HEK293 (cell line): ENCODE results near the gene TTLL7.

Experiments
- CTCF ChIA-PET: fragments of 350-600 bp; formaldehyde crosslinking; extraction: SDS; loops from one replicate; lab custom pipeline; 2021; ENCODE audit warnings: antibody characterized with exemption; lab: Yijun Ruan, JAX
- POLR2A ChIA-PET: fragments of 300-600 bp; formaldehyde crosslinking; extraction: SDS; loops from one replicate; lab custom pipeline; 2020; ENCODE audit warnings: antibody characterized with exemption, inconsistent platforms; lab: Yijun Ruan, JAX
- H3K27ac ChIP-seq: fragments of 200-500 bp; sonication (Bioruptor generic); 2 replicates; pipeline ENCODE4 v1.5.1; 2014; ENCODE audit warnings: low read depth, low read length, control low read depth, inconsistent platforms; ENCODE audit errors: extremely low read depth
- H3K36me3 ChIP-seq, 2 experiments: fragments of 200-500 bp in 1 of 2; sonication (Bioruptor generic) in 1 of 2; 1 replicate in 1 of 2; 2 replicates in 1 of 2; pipeline ENCODE4 v1.5.1; 2014 to 2017; ENCODE audit warnings: inconsistent platforms in 2 of 2, low read length in 2 of 2; ENCODE audit not compliant: control insufficient read depth in 2 of 2, insufficient read depth in 1 of 2
- H3K4me1 ChIP-seq: fragments of 200-500 bp; sonication (Bioruptor generic); 2 replicates; pipeline ENCODE4 v1.5.1; 2014; ENCODE audit warnings: mild to moderate bottlenecking, low read length, inconsistent platforms; ENCODE audit not compliant: control insufficient read depth, insufficient read depth
- H3K4me3 ChIP-seq: 2 replicates; pipeline ENCODE4 v1.5.1; 2011; ENCODE audit warnings: low read depth, mild to moderate bottlenecking, control low read depth, low read length, moderate library complexity
- H3K9me3 ChIP-seq: fragments of 200-500 bp; sonication (Bioruptor generic); 2 replicates; pipeline ENCODE4 v1.5.1; 2014; ENCODE audit warnings: low read depth, low read length, inconsistent platforms; ENCODE audit not compliant: control insufficient read depth, insufficient read depth
- BCL11A ChIP-seq: fragments of 450-650 bp; formaldehyde crosslinking; IDR thresholded peaks from 2 replicates; pipeline ENCODE4 v1.5.1; 2016; ENCODE audit warnings: low read depth, missing biosample characterization, missing genetic modification characterization
- FEZF1 ChIP-seq: fragments of 450-650 bp; formaldehyde crosslinking; IDR thresholded peaks from 2 replicates; pipeline ENCODE4 v1.5.1; 2016; ENCODE audit warnings: missing biosample characterization, missing genetic modification characterization
- HOXD13 ChIP-seq: sonication (generic); formaldehyde crosslinking; IDR thresholded peaks from 2 replicates; pipeline ENCODE4 v1.8.0; 2022; ENCODE audit warnings: missing genetic modification reagents, borderline replicate concordance
- IKZF3 ChIP-seq: fragments of 450-650 bp; IDR thresholded peaks from 2 replicates; pipeline ENCODE4 v1.5.0; 2018; ENCODE audit warnings: missing biosample characterization, mild to moderate bottlenecking, missing genetic modification characterization, moderate library complexity
- KLF16 ChIP-seq: fragments of 450-650 bp; formaldehyde crosslinking; IDR thresholded peaks from 2 replicates; pipeline ENCODE4 v1.5.1; 2017; ENCODE audit warnings: missing biosample characterization, missing genetic modification characterization
- KLF9 ChIP-seq: fragments of 450-650 bp; formaldehyde crosslinking; IDR thresholded peaks from 2 replicates; pipeline ENCODE4 v1.5.1; 2016; ENCODE audit warnings: missing biosample characterization, missing genetic modification characterization, low read depth
- ZBTB48 ChIP-seq: fragments of 450-650 bp; formaldehyde crosslinking; IDR thresholded peaks from 2 replicates; pipeline ENCODE4 v1.5.1; 2016; ENCODE audit warnings: missing biosample characterization, missing genetic modification characterization
- ZBTB7A ChIP-seq: fragments of 450-650 bp; formaldehyde crosslinking; IDR thresholded peaks from 2 replicates; pipeline ENCODE4 v1.5.1; 2016; ENCODE audit warnings: low read depth, missing biosample characterization, missing genetic modification characterization
- ZFHX2 ChIP-seq: fragments of 450-650 bp; formaldehyde crosslinking; conservative IDR thresholded peaks from 2 replicates; pipeline ENCODE4 v1.5.1; 2016; ENCODE audit warnings: missing biosample characterization, missing genetic modification characterization
- ZIC2 ChIP-seq: fragments of 450-650 bp; formaldehyde crosslinking; IDR thresholded peaks from 2 replicates; pipeline ENCODE4 v1.5.1; 2016; ENCODE audit warnings: missing biosample characterization, missing genetic modification characterization
- ZNF37A ChIP-seq: fragments of 450-650 bp; IDR thresholded peaks from 2 replicates; pipeline ENCODE4 v1.5.1; 2018; ENCODE audit warnings: missing biosample characterization, missing genetic modification characterization
- ZNF394 ChIP-seq: fragments of 450-650 bp; formaldehyde crosslinking; IDR thresholded peaks from 2 replicates; pipeline ENCODE4 v1.5.1; 2016; ENCODE audit warnings: missing biosample characterization, missing genetic modification characterization, mild to moderate bottlenecking, moderate library complexity, borderline replicate concordance
- ZNF404 ChIP-seq: fragments of 450-650 bp; formaldehyde crosslinking; IDR thresholded peaks from 2 replicates; pipeline ENCODE4 v1.5.1; 2017; ENCODE audit warnings: missing biosample characterization, missing genetic modification characterization
- ZNF433 ChIP-seq: fragments of 450-650 bp; formaldehyde crosslinking; IDR thresholded peaks from 2 replicates; pipeline ENCODE4 v1.5.1; 2016; ENCODE audit warnings: missing biosample characterization, missing genetic modification characterization, low read depth
- ZNF561 ChIP-seq: fragments of 450-650 bp; IDR thresholded peaks from 2 replicates; pipeline ENCODE4 v1.5.1; 2018; ENCODE audit warnings: missing biosample characterization, missing genetic modification characterization, borderline replicate concordance
- ZNF610 ChIP-seq: fragments of 450-650 bp; formaldehyde crosslinking; IDR thresholded peaks from 2 replicates; pipeline ENCODE4 v1.5.1; 2016; ENCODE audit warnings: missing biosample characterization, missing genetic modification characterization, borderline replicate concordance
- ZNF747 ChIP-seq: fragments of 450-650 bp; formaldehyde crosslinking; IDR thresholded peaks from 2 replicates; pipeline ENCODE4 v1.5.1; 2016; ENCODE audit warnings: missing biosample characterization, missing genetic modification characterization
- TF ChIP-seq, protein P1 (sequence below): fragments of 450-650 bp; formaldehyde crosslinking; IDR thresholded peaks from 2 replicates; pipeline ENCODE4 v1.5.0; 2017; ENCODE audit warnings: missing biosample characterization, missing genetic modification characterization, borderline replicate concordance
- TF ChIP-seq, protein P2 (sequence below): fragments of 450-650 bp; formaldehyde crosslinking; IDR thresholded peaks from 2 replicates; pipeline ENCODE4 v1.5.1; 2016; ENCODE audit warnings: missing biosample characterization, missing genetic modification characterization
- TF ChIP-seq, protein P3 (sequence below): fragments of 450-650 bp; formaldehyde crosslinking; IDR thresholded peaks from 2 replicates; pipeline ENCODE4 v1.5.1; 2017; ENCODE audit warnings: missing biosample characterization, missing genetic modification characterization
- TF ChIP-seq, protein P4 (sequence below): fragments of 450-650 bp; formaldehyde crosslinking; IDR thresholded peaks from 2 replicates; pipeline ENCODE4 v1.5.1; 2016; ENCODE audit warnings: missing biosample characterization, missing genetic modification characterization

Gene TTLL7

DNA sequence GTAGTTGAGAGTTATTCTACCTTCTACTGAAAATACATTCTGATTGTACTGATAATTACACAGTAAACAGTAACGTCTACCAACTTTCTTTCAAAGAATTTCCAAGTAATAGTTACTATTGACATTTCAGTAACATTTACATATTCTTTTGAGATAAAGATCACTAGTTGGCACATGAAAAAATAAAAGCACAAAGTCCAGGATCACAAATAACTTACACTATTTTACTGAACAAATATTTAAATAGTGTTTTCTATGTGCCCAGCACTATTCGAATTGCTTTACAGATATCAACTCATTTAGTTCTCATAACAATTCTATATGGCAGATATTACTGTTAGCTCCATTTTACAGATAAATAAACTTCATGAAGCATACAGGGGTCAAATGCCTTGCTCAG is 126.4 kb downstream of the TTLL7 start (continued):
- TF ChIP-seq, protein P1, sequence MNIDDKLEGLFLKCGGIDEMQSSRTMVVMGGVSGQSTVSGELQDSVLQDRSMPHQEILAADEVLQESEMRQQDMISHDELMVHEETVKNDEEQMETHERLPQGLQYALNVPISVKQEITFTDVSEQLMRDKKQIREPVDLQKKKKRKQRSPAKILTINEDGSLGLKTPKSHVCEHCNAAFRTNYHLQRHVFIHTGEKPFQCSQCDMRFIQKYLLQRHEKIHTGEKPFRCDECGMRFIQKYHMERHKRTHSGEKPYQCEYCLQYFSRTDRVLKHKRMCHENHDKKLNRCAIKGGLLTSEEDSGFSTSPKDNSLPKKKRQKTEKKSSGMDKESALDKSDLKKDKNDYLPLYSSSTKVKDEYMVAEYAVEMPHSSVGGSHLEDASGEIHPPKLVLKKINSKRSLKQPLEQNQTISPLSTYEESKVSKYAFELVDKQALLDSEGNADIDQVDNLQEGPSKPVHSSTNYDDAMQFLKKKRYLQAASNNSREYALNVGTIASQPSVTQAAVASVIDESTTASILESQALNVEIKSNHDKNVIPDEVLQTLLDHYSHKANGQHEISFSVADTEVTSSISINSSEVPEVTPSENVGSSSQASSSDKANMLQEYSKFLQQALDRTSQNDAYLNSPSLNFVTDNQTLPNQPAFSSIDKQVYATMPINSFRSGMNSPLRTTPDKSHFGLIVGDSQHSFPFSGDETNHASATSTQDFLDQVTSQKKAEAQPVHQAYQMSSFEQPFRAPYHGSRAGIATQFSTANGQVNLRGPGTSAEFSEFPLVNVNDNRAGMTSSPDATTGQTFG (tag by site-specific recombination) = no peak
- TF ChIP-seq ZNF394 = no peak

DNA sequence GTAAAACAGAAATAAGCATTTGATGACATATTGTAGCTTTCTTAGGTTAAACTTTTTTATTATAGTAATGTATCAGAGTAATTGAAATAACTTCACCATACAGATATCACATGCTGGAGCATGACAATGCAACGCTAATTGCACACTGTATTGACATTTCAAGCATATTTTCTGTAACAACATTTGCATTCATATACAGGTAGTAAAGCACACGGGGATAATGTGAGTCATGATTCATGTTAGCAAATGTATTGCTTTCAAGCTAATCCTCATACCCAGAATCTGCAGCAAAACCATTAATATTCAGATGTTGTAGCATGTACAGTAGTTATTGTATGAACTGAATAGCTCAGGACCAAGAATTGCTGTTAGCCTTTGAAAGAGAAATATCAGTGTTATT is 133.9 kb downstream of the TTLL7 start:
- no peaks in the 10 kb centered on the region for H3K36me3 ChIP-seq
- no peak for TF ChIP-seq ZBTB48 (tag by site-specific recombination)
- TF ChIP-seq ZNF404 (tag by site-specific recombination) = no peak
- TF ChIP-seq ZBTB7A = no peak
- TF ChIP-seq KLF9 (tag by site-specific recombination) = no peak
- TF ChIP-seq ZFHX2 (tag by site-specific recombination) = no peak
- no peak for TF ChIP-seq ZIC2 (tag by site-specific recombination)
- TF ChIP-seq ZNF747 = no peak
- TF ChIP-seq FEZF1 (tag by site-specific recombination) = no peak
- TF ChIP-seq, protein P2, sequence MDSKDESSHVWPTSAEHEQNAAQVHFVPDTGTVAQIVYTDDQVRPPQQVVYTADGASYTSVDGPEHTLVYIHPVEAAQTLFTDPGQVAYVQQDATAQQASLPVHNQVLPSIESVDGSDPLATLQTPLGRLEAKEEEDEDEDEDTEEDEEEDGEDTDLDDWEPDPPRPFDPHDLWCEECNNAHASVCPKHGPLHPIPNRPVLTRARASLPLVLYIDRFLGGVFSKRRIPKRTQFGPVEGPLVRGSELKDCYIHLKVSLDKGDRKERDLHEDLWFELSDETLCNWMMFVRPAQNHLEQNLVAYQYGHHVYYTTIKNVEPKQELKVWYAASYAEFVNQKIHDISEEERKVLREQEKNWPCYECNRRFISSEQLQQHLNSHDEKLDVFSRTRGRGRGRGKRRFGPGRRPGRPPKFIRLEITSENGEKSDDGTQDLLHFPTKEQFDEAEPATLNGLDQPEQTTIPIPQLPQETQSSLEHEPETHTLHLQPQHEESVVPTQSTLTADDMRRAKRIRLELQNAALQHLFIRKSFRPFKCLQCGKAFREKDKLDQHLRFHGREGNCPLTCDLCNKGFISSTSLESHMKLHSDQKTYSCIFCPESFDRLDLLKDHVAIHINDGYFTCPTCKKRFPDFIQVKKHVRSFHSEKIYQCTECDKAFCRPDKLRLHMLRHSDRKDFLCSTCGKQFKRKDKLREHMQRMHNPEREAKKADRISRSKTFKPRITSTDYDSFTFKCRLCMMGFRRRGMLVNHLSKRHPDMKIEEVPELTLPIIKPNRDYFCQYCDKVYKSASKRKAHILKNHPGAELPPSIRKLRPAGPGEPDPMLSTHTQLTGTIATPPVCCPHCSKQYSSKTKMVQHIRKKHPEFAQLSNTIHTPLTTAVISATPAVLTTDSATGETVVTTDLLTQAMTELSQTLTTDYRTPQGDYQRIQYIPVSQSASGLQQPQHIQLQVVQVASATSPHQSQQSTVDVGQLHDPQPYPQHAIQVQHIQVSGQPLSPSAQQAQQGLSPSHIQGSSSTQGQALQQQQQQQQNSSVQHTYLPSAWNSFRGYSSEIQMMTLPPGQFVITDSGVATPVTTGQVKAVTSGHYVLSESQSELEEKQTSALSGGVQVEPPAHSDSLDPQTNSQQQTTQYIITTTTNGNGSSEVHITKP (tag by site-specific recombination) = no peak
- TF ChIP-seq IKZF3 (tag by site-specific recombination) = no peak
- TF ChIP-seq BCL11A = no peak
- TF ChIP-seq KLF16 = no peak
- TF ChIP-seq, protein P3, sequence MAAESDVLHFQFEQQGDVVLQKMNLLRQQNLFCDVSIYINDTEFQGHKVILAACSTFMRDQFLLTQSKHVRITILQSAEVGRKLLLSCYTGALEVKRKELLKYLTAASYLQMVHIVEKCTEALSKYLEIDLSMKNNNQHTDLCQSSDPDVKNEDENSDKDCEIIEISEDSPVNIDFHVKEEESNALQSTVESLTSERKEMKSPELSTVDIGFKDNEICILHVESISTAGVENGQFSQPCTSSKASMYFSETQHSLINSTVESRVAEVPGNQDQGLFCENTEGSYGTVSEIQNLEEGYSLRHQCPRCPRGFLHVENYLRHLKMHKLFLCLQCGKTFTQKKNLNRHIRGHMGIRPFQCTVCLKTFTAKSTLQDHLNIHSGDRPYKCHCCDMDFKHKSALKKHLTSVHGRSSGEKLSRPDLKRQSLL = no peak
- no peak for TF ChIP-seq ZNF610 (tag by site-specific recombination)
- TF ChIP-seq ZNF433 (tag by site-specific recombination) = no peak
- no peak for TF ChIP-seq HOXD13 (CRISPR knock-in tag)
- no peak for TF ChIP-seq ZNF37A
- TF ChIP-seq, protein P4, sequence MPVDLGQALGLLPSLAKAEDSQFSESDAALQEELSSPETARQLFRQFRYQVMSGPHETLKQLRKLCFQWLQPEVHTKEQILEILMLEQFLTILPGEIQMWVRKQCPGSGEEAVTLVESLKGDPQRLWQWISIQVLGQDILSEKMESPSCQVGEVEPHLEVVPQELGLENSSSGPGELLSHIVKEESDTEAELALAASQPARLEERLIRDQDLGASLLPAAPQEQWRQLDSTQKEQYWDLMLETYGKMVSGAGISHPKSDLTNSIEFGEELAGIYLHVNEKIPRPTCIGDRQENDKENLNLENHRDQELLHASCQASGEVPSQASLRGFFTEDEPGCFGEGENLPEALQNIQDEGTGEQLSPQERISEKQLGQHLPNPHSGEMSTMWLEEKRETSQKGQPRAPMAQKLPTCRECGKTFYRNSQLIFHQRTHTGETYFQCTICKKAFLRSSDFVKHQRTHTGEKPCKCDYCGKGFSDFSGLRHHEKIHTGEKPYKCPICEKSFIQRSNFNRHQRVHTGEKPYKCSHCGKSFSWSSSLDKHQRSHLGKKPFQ (tag by site-specific recombination) = no peak
- TF ChIP-seq ZNF561 = no peak
- TF ChIP-seq, all 188 proteins: peak for 0
- H3K4me3 ChIP-seq = no peak overlapping the region
- H3K9me3 ChIP-seq = no peaks in the 10 kb centered on the region
- ChIA-PET CTCF (no interaction called here), POLR2A (no interaction called here)
- no peak overlapping the region for H3K27ac ChIP-seq
- no peaks in the 10 kb centered on the region for H3K4me1 ChIP-seq
